H1 (cell line): ENCODE measurements around the gene MBNL3. TPM values are rescaled to one million over a fixed set of nuclear protein-coding genes. Genes with fewer than 3 reads are reported as not detected.

Experiments
- BRCA1 ChIP-seq: IDR thresholded peaks from 2 replicates; pipeline ENCODE4 v1.6.1; 2012; ENCODE audit warnings: low read depth, low read length, improper control_type of control experiment
- CHD7 ChIP-seq: fragments of 300-600 bp; sonication (generic); IDR thresholded peaks from 2 replicates; pipeline ENCODE4 v1.7.1; 2012; ENCODE audit warnings: low read length, moderate library complexity, mild to moderate bottlenecking, inconsistent platforms; ENCODE audit not compliant: insufficient replicate concordance
- polyA plus RNA-seq, 7 experiments: library from polyadenylated mRNA; depleted of rRNA in 3 of 7; stranded (reverse) in 5 of 7; unstranded in 2 of 7; fragments of >200 nt in 5 of 7; fragments of 200-250 nt in 2 of 7; gene quantifications; 1 replicate in 5 of 7; 2 replicates in 1 of 7; 4 replicates in 1 of 7; pipeline versions ENCODE4 v1.2.1 to v1.2.3, GENCODE V29; 2011 to 2013; ENCODE audit warnings: missing spikeins in 2 of 7, mixed read lengths in 2 of 7
- total RNA-seq: library from RNA; stranded (reverse); fragmentation: NEBNext Ultra II Directional; extraction: Animal tissue kit (Norgen Biotek cat#: 25700); gene quantifications from 2 replicates; pipeline ENCODE4 v1.2.1, GENCODE V29; 2021

Gene MBNL3
- total and polyA plus RNA-seq, 2 of the 8 experiments (the other 6 are each of a cell fraction or from before 2014, with no cell fraction given): 3.5 to 4.3 TPM

- no peak for TF ChIP-seq CHD7
- no peak for TF ChIP-seq BRCA1
Measured at GRCh38 chrX:132400706-132401105, 88.1 kb downstream of the MBNL3 start (continued).
